SK-N-SH treated with all-trans-retinoic acid at 6 μM for 48 hours (cell line): ENCODE measurements around the gene SMYD3.

Source experiments
- ATAC-seq: fragments of 200-7000 bp; cut with Tn5 transposase; 3 replicates; pipeline ENCODE4 v1.9.1; 2020; ENCODE audit warnings: mild to moderate bottlenecking, moderate library complexity
- ARNTL ChIP-seq: fragments of 450-650 bp; formaldehyde crosslinking; IDR thresholded peaks from 2 replicates; pipeline ENCODE4 v1.5.0; 2020; ENCODE audit warnings: low read depth, mild to moderate bottlenecking, moderate library complexity, borderline replicate concordance
- CREB5 ChIP-seq: fragments of 250-450 bp; sonication (Bioruptor Pico); IDR thresholded peaks from 2 replicates; pipeline ENCODE4 v1.5.1; 2020; ENCODE audit warnings: low read depth, mild to moderate bottlenecking, moderate library complexity
- CSRNP3 ChIP-seq: fragments of 250-450 bp; sonication (Bioruptor Pico); IDR thresholded peaks from 2 replicates; pipeline ENCODE4 v1.5.1; 2021; ENCODE audit warnings: mild to moderate bottlenecking, moderate library complexity
- ESRRG ChIP-seq: fragments of 250-450 bp; sonication (Bioruptor Pico); IDR thresholded peaks from 2 replicates; pipeline ENCODE4 v1.6.1; 2021; ENCODE audit warnings: mild to moderate bottlenecking
- GLIS3 ChIP-seq: fragments of 250-450 bp; sonication (Bioruptor Pico); IDR thresholded peaks from 2 replicates; pipeline ENCODE4 v1.5.0; 2020; ENCODE audit warnings: mild to moderate bottlenecking, moderate library complexity
- ISL1 ChIP-seq: fragments of 250-450 bp; sonication (Bioruptor Pico); IDR thresholded peaks from 2 replicates; pipeline ENCODE4 v2.1.2; 2022; ENCODE audit warnings: mild to moderate bottlenecking, moderate library complexity
- OSR1 ChIP-seq: fragments of 250-450 bp; sonication (Bioruptor Pico); IDR thresholded peaks from 2 replicates; pipeline ENCODE4 v1.8.0; 2022; ENCODE audit warnings: moderate library complexity, mild to moderate bottlenecking, inconsistent platforms
- POU6F1 ChIP-seq: fragments of 250-450 bp; sonication (Bioruptor Pico); IDR thresholded peaks from 2 replicates; pipeline ENCODE4 v1.8.0; 2021; ENCODE audit warnings: low read depth, mild to moderate bottlenecking, moderate library complexity, borderline replicate concordance
- RARB ChIP-seq: fragments of 250-450 bp; sonication (Bioruptor Pico); IDR thresholded peaks from 2 replicates; pipeline ENCODE4 v1.8.0; 2021; ENCODE audit warnings: mild to moderate bottlenecking, moderate library complexity
- TCF4 ChIP-seq: fragments of 250-450 bp; sonication (Bioruptor Pico); IDR thresholded peaks from 2 replicates; pipeline ENCODE4 v1.8.0; 2021; ENCODE audit warnings: mild to moderate bottlenecking, moderate library complexity, borderline replicate concordance
- TOX ChIP-seq: fragments of 250-450 bp; sonication (Bioruptor Pico); IDR thresholded peaks from 2 replicates; pipeline ENCODE4 v1.8.0; 2021; ENCODE audit warnings: mild to moderate bottlenecking, moderate library complexity, borderline replicate concordance
- ZC3H10 ChIP-seq: fragments of 250-450 bp; sonication (Bioruptor Pico); IDR thresholded peaks from 2 replicates; pipeline ENCODE4 v1.5.1; 2021; ENCODE audit warnings: mild to moderate bottlenecking, moderate library complexity
- ZFP3 ChIP-seq: fragments of 250-450 bp; sonication (Bioruptor Pico); IDR thresholded peaks from 2 replicates; pipeline ENCODE4 v1.5.0; 2020; ENCODE audit warnings: mild to moderate bottlenecking, moderate library complexity
- ZNF565 ChIP-seq: fragments of 450-650 bp; formaldehyde crosslinking; conservative IDR thresholded peaks from 2 replicates; pipeline ENCODE4 v1.5.0; 2020; ENCODE audit warnings: low read depth, mild to moderate bottlenecking, moderate library complexity
- ZNF70 ChIP-seq: fragments of 450-650 bp; formaldehyde crosslinking; IDR thresholded peaks from 2 replicates; pipeline ENCODE4 v1.5.0; 2020; ENCODE audit warnings: mild to moderate bottlenecking, moderate library complexity
- ZNF8 ChIP-seq: fragments of 450-650 bp; formaldehyde crosslinking; IDR thresholded peaks from 2 replicates; pipeline ENCODE4 v1.5.0; 2020; ENCODE audit warnings: mild to moderate bottlenecking, moderate library complexity
- TF ChIP-seq, protein P1 (sequence below): fragments of 250-450 bp; sonication (Bioruptor Pico); IDR thresholded peaks from 2 replicates; pipeline ENCODE4 v1.5.0; 2020; ENCODE audit warnings: mild to moderate bottlenecking, moderate library complexity

The SMYD3 gene

DNA sequence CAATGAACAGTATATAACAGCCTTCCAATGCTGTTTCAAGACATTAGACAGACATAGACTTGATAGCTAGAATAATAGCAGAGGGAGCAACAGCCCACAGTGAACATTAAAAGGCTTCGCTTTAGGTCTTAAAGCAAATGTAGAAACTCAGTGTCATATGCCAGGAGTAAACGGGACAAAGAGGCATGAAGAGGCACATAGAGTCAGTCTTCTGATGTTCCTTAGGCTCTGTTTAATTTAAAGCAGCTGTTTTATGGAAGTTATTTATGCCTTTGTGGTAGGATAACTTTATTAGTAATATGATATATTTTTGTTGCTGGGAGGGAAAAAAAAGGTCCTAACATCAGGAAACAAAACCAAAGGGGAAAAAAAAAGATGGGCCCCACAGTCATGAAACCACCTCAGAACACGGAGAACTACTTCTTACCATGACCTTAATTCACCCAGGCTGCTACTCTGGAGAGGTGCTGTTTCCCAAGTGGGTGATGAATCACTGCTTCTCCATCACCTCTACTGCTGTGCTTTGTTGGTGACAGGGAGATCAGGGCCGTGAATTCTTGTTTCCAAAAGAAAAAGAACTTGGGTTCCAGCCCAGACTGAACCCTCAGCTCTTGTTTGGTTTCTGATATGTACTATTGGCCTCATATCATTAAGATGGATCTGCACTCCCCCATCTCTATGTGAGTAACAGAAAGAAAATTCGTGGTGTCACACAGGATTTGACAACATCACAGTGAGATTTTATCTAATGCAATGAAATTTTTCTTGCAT lies 735.4 kb downstream of the SMYD3 start:
- peak; percentile 92 for ATAC-seq
- TF ChIP-seq RARB (peak; percentile 52; the same call in 1 of the 2 replicates), GLIS3 (CRISPR knock-in tag) (no peak), TOX (CRISPR knock-in tag) (0 out of 2 replicates have a peak, but pooled peaks have one; percentile 18)
- TF ChIP-seq, protein P1, sequence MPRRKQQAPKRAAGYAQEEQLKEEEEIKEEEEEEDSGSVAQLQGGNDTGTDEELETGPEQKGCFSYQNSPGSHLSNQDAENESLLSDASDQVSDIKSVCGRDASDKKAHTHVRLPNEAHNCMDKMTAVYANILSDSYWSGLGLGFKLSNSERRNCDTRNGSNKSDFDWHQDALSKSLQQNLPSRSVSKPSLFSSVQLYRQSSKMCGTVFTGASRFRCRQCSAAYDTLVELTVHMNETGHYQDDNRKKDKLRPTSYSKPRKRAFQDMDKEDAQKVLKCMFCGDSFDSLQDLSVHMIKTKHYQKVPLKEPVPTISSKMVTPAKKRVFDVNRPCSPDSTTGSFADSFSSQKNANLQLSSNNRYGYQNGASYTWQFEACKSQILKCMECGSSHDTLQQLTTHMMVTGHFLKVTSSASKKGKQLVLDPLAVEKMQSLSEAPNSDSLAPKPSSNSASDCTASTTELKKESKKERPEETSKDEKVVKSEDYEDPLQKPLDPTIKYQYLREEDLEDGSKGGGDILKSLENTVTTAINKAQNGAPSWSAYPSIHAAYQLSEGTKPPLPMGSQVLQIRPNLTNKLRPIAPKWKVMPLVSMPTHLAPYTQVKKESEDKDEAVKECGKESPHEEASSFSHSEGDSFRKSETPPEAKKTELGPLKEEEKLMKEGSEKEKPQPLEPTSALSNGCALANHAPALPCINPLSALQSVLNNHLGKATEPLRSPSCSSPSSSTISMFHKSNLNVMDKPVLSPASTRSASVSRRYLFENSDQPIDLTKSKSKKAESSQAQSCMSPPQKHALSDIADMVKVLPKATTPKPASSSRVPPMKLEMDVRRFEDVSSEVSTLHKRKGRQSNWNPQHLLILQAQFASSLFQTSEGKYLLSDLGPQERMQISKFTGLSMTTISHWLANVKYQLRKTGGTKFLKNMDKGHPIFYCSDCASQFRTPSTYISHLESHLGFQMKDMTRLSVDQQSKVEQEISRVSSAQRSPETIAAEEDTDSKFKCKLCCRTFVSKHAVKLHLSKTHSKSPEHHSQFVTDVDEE (CRISPR knock-in tag) = no peak

- no peak for ATAC-seq
- TF ChIP-seq TOX (CRISPR knock-in tag) (0 out of 2 replicates have a peak, but pooled peaks have one; percentile 6), CREB5 (no peak)
Observed at GRCh38 chr1:245770156-245770555, 736.9 kb downstream of the SMYD3 start.

DNA sequence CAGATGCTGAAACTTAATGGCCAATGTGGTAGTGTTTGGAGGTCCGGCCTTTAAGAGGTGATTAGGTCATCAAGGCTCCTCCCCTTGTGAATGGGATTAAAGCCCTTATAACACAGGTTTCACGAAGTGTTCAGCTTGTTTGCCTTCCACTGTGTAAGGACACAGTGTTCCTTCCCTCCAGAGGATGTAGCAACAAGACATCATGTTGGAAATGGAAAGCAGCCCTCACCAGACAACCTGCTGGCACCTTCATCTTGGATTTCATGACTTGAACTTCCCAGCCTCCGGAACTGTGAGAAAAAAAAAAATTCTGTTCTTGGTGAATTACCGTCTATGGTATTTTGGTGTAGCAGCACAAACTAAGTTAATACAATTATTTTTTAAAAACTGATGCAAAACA lies 738.5 kb downstream of the SMYD3 start:
- ATAC-seq = no peak
- TF ChIP-seq ZNF8 (CRISPR knock-in tag) = no peak
- TF ChIP-seq ZFP3 = no peak
- TF ChIP-seq RARB = no peak
- no peak for TF ChIP-seq ZC3H10 (CRISPR knock-in tag)
- TF ChIP-seq ZNF565 (CRISPR knock-in tag) = no peak
- TF ChIP-seq ESRRG (CRISPR knock-in tag) = no peak
- TF ChIP-seq ISL1 (CRISPR knock-in tag) = no peak

DNA sequence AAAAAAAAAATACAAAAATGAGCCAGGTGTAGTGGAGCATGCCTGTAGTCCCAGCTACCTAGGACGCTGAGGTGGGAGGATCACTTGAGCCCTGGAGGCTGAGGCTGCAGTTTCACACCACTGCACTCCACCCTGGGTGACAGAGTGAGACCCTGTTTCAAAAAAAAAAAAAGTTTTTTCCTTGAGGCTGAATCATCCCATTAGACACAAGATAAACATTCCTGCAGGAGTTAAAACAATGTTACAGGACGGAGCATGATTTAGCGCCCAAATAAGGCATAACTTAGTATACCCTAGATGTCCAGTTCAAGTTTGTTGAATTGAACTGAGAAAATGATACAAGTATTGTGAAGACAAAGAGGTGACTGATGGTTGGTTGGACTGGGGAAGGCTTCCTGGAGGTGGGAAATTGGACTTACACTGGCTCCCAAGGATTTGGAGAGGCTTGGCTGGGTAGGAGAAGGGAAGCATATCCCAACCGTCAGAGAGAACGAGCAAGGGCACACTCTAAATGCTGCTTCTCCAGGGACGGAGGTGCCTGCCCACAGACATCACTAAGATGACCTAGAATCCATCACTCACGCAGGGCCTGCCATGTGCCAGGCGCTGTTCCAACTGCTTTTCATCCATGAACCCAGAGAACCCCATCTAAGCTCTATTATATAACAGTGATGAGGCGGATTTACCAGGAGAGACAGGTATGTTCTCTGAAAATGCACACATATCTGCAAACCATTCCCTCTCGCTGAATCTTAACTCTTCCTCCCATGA lies 741.7 kb downstream of the SMYD3 start:
- peak; percentile 77 for ATAC-seq
- TF ChIP-seq, protein P1 (CRISPR knock-in tag) = no peak
- TF ChIP-seq ZC3H10 (CRISPR knock-in tag) = peak; percentile 69; the same call in 1 of the 2 replicates
- TF ChIP-seq ESRRG (CRISPR knock-in tag) = no peak
- TF ChIP-seq, all 23 proteins: peak for 1

GRCh38 chr1:245763873-245764331 lies 743.2 kb downstream of the SMYD3 start:
- peak; percentile 35 for ATAC-seq
- no peak for TF ChIP-seq OSR1 (CRISPR knock-in tag)

DNA sequence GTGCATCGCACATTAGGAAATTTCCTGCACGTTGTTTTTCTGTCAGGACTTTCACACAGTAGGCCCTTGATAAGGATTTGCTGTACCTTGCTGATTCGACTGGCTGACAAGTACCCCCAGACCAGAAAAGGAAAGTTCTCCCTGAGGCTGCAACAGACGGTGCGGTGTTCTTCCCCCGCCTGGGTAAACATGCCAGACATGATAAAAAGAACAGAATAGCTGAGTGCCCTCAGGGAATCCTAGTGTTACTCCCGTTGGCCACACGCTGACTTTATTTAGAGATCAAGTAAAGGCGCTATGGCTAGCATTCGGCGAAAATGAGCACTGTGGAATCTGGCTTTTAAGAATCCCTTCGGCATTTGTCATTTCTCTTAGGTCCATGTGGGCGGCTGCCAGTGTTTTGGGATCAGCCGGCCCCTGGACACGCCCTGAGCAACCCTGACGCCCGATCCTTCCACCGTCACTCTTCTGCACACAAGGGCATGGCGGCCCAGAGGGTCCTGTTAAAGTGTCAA lies 744.6 kb downstream of the SMYD3 start:
- ATAC-seq = no peak

More for the DNA sequence above, 744.6 kb downstream of the SMYD3 start:
- TF ChIP-seq ZNF70 (CRISPR knock-in tag) (no peak), CREB5 (no peak), TCF4 (CRISPR knock-in tag) (no peak), POU6F1 (CRISPR knock-in tag) (no peak), ARNTL (CRISPR knock-in tag) (no peak), CSRNP3 (CRISPR knock-in tag) (no peak), GLIS3 (CRISPR knock-in tag) (no peak), ZNF8 (CRISPR knock-in tag) (no peak), RARB (no peak), ZFP3 (no peak)
- TF ChIP-seq, all 23 proteins: peak for 0
